GM23338 (cell line): ENCODE data around the gene ZBTB40. TPM values are rescaled to one million over a fixed set of nuclear protein-coding genes. Genes with fewer than 3 reads are reported as not detected.
A peak's percentile ranks its signal among the peaks of the same experiment; 100 is the strongest.

Source experiments
- ATAC-seq: fragments of 200-7000 bp; cut with Tn5 transposase; 3 replicates; pipeline ENCODE4 v1.9.1; 2020
- DNase-seq: peaks from one replicate; pipeline ENCODE4 v3.0.0-alpha.2; 2015; ENCODE audit warnings: low spot score
- H2AFZ ChIP-seq: fragments of 200-600 bp; sonication (generic); 2 replicates; pipeline ENCODE4 v1.8.0; 2016; ENCODE audit warnings: antibody characterized with exemption, mild to moderate bottlenecking, moderate library complexity
- H3F3A ChIP-seq: fragments of 200-600 bp; sonication (generic); replicated peaks from 2 replicates; pipeline ENCODE4 v1.8.0; 2017; ENCODE audit warnings: antibody characterized with exemption, mixed run types, low read depth
- H3K27ac ChIP-seq: fragments of 200-600 bp; sonication (generic); 2 replicates; pipeline ENCODE4 v1.6.1; 2016; ENCODE audit warnings: low read depth
- H3K27me3 ChIP-seq: fragments of 200-600 bp; sonication (generic); 2 replicates; pipeline ENCODE4 v1.8.0; 2016; ENCODE audit warnings: mild to moderate bottlenecking, mixed run types, moderate library complexity; ENCODE audit not compliant: insufficient read depth
- H3K36me3 ChIP-seq: fragments of 200-600 bp; sonication (generic); 2 replicates; pipeline ENCODE4 v1.8.0; 2016; ENCODE audit warnings: mild to moderate bottlenecking; ENCODE audit not compliant: insufficient read depth
- H3K4me1 ChIP-seq: fragments of 200-600 bp; sonication (generic); 2 replicates; pipeline ENCODE4 v1.8.0; 2016; ENCODE audit warnings: mild to moderate bottlenecking, moderate library complexity; ENCODE audit not compliant: insufficient read depth
- H3K4me2 ChIP-seq: fragments of 200-600 bp; sonication (generic); 2 replicates; pipeline ENCODE4 v1.7.1; 2017; ENCODE audit warnings: mixed run types
- H3K4me3 ChIP-seq: fragments of 200-600 bp; sonication (generic); 2 replicates; pipeline ENCODE4 v1.6.1; 2016; ENCODE audit warnings: mixed run types
- H3K79me2 ChIP-seq: fragments of 200-600 bp; sonication (generic); replicated peaks from 2 replicates; pipeline ENCODE4 v1.8.0; 2017; ENCODE audit warnings: mild to moderate bottlenecking; ENCODE audit not compliant: insufficient read depth
- H3K9me2 ChIP-seq: fragments of 200-600 bp; sonication (generic); 2 replicates; pipeline ENCODE4 v1.8.0; 2017; ENCODE audit not compliant: insufficient read depth
- H4K20me1 ChIP-seq: fragments of 200-600 bp; sonication (generic); replicated peaks from 2 replicates; pipeline ENCODE4 v1.8.0; 2017; ENCODE audit warnings: mild to moderate bottlenecking; ENCODE audit not compliant: insufficient read depth
- H3K27ac Mint-ChIP-seq: 2 replicates; pipeline ENCODE4 v1.8.0; 2020; ENCODE audit warnings: inconsistent platforms, mild to moderate bottlenecking, moderate library complexity, mixed read lengths
- H3K27me3 Mint-ChIP-seq: 3 replicates; pipeline ENCODE4 v1.8.0; 2022; ENCODE audit warnings: low read depth, mild to moderate bottlenecking, moderate library complexity, mixed read lengths, inconsistent platforms; ENCODE audit not compliant: insufficient read depth, poor library complexity
- H3K36me3 Mint-ChIP-seq: 3 replicates; pipeline ENCODE4 v1.8.0; 2021; ENCODE audit warnings: low read depth, mild to moderate bottlenecking, inconsistent platforms, moderate library complexity, mixed read lengths
- H3K4me1 Mint-ChIP-seq: 3 replicates; pipeline ENCODE4 v1.8.0; 2020; ENCODE audit warnings: mild to moderate bottlenecking, inconsistent platforms, mixed read lengths
- H3K4me3 Mint-ChIP-seq: 3 replicates; pipeline ENCODE4 v1.8.0; 2021; ENCODE audit warnings: moderate library complexity, mild to moderate bottlenecking, inconsistent platforms, mixed read lengths
- H3K9me3 Mint-ChIP-seq: 3 replicates; pipeline ENCODE4 v1.8.0; 2020; ENCODE audit warnings: moderate library complexity, mild to moderate bottlenecking, inconsistent platforms, mixed read lengths
- ETS1 ChIP-seq: IDR thresholded peaks from 2 replicates; pipeline ENCODE4 v1.6.1; 2016; ENCODE audit warnings: antibody characterized with exemption
- EZH2 ChIP-seq: fragments of 200-600 bp; sonication (generic); IDR thresholded peaks from one replicate; pipeline ENCODE4 v1.8.0; 2017; ENCODE audit warnings: antibody characterized with exemption, mild to moderate bottlenecking, low read depth; ENCODE audit not compliant: unreplicated experiment
- EZH2phosphoT487 ChIP-seq: fragments of 200-600 bp; sonication (generic); IDR thresholded peaks from one replicate; pipeline ENCODE4 v1.8.1; 2018; ENCODE audit warnings: antibody characterized with exemption; ENCODE audit not compliant: unreplicated experiment
- JUNB ChIP-seq: IDR thresholded peaks from one replicate; pipeline ENCODE4 v1.6.1; 2016; ENCODE audit warnings: antibody characterized with exemption; ENCODE audit not compliant: unreplicated experiment
- POLR2AphosphoS5 ChIP-seq: IDR thresholded peaks from 2 replicates; pipeline ENCODE4 v1.6.1; 2016; ENCODE audit warnings: antibody characterized with exemption, low read depth
- STAT1 ChIP-seq: IDR thresholded peaks from one replicate; pipeline ENCODE4 v1.6.1; 2016; ENCODE audit warnings: antibody characterized with exemption; ENCODE audit not compliant: unreplicated experiment
- ZNF114 ChIP-seq: fragments of 250-450 bp; sonication (Bioruptor Pico); IDR thresholded peaks from 2 replicates; pipeline ENCODE4 v1.5.0; 2020; ENCODE audit warnings: mild to moderate bottlenecking, moderate library complexity
- ZNF331 ChIP-seq: fragments of 250-450 bp; sonication (Bioruptor Pico); IDR thresholded peaks from 2 replicates; pipeline ENCODE4 v1.5.0; 2020; ENCODE audit warnings: low read depth, mild to moderate bottlenecking, moderate library complexity
- polyA plus RNA-seq: library from polyadenylated mRNA; unstranded; fragments of >200 nt; fragmentation: Nextera tagmentation; extraction: Ambion mirVana; gene quantifications from 2 replicates; pipeline ENCODE4 v1.2.1, GENCODE V29; 2016
- total RNA-seq: library from RNA; depleted of rRNA; stranded (reverse); fragments of >200 nt; shearing (Covaris generic); gene quantifications from 2 replicates; pipeline ENCODE4 v1.2.3, GENCODE V29; 2014
- TF ChIP-seq, protein P1 (sequence below): IDR thresholded peaks from one replicate; pipeline ENCODE4 v1.6.1; 2018; ENCODE audit warnings: antibody characterized with exemption; ENCODE audit not compliant: unreplicated experiment
- TF ChIP-seq, protein P2 (sequence below): fragments of 250-450 bp; sonication (Bioruptor Pico); IDR thresholded peaks from 2 replicates; pipeline ENCODE4 v1.5.0; 2020; ENCODE audit warnings: mild to moderate bottlenecking, moderate library complexity

The ZBTB40 gene
- total and polyA plus RNA-seq, 2 experiments from 2014 or later: 3.1 to 22.7 TPM

DNA sequence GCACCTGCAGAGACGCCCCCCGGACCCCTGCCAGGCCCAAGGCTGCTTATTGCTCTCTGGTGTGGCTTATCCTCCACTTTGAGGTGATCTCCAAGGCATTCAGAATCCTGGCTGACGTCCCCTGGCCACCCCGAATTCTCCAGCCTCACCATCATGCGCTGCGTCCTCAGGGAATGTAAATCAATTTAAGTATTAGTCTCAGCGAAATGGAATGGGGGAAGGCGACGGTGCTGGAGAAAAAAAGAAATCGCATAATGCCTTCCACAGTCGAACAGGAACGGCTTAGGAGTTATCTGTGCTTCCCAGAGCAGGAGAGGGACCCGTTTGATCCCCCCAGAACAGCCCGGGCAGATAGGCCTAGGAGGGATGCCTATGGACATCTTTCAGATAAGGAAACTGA is 114.5 kb downstream of the ZBTB40 start (continued):
- TF ChIP-seq, protein P1, sequence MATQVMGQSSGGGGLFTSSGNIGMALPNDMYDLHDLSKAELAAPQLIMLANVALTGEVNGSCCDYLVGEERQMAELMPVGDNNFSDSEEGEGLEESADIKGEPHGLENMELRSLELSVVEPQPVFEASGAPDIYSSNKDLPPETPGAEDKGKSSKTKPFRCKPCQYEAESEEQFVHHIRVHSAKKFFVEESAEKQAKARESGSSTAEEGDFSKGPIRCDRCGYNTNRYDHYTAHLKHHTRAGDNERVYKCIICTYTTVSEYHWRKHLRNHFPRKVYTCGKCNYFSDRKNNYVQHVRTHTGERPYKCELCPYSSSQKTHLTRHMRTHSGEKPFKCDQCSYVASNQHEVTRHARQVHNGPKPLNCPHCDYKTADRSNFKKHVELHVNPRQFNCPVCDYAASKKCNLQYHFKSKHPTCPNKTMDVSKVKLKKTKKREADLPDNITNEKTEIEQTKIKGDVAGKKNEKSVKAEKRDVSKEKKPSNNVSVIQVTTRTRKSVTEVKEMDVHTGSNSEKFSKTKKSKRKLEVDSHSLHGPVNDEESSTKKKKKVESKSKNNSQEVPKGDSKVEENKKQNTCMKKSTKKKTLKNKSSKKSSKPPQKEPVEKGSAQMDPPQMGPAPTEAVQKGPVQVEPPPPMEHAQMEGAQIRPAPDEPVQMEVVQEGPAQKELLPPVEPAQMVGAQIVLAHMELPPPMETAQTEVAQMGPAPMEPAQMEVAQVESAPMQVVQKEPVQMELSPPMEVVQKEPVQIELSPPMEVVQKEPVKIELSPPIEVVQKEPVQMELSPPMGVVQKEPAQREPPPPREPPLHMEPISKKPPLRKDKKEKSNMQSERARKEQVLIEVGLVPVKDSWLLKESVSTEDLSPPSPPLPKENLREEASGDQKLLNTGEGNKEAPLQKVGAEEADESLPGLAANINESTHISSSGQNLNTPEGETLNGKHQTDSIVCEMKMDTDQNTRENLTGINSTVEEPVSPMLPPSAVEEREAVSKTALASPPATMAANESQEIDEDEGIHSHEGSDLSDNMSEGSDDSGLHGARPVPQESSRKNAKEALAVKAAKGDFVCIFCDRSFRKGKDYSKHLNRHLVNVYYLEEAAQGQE: no peak
- TF ChIP-seq EZH2phosphoT487: no peak
- no peak for TF ChIP-seq STAT1
- TF ChIP-seq, protein P2, sequence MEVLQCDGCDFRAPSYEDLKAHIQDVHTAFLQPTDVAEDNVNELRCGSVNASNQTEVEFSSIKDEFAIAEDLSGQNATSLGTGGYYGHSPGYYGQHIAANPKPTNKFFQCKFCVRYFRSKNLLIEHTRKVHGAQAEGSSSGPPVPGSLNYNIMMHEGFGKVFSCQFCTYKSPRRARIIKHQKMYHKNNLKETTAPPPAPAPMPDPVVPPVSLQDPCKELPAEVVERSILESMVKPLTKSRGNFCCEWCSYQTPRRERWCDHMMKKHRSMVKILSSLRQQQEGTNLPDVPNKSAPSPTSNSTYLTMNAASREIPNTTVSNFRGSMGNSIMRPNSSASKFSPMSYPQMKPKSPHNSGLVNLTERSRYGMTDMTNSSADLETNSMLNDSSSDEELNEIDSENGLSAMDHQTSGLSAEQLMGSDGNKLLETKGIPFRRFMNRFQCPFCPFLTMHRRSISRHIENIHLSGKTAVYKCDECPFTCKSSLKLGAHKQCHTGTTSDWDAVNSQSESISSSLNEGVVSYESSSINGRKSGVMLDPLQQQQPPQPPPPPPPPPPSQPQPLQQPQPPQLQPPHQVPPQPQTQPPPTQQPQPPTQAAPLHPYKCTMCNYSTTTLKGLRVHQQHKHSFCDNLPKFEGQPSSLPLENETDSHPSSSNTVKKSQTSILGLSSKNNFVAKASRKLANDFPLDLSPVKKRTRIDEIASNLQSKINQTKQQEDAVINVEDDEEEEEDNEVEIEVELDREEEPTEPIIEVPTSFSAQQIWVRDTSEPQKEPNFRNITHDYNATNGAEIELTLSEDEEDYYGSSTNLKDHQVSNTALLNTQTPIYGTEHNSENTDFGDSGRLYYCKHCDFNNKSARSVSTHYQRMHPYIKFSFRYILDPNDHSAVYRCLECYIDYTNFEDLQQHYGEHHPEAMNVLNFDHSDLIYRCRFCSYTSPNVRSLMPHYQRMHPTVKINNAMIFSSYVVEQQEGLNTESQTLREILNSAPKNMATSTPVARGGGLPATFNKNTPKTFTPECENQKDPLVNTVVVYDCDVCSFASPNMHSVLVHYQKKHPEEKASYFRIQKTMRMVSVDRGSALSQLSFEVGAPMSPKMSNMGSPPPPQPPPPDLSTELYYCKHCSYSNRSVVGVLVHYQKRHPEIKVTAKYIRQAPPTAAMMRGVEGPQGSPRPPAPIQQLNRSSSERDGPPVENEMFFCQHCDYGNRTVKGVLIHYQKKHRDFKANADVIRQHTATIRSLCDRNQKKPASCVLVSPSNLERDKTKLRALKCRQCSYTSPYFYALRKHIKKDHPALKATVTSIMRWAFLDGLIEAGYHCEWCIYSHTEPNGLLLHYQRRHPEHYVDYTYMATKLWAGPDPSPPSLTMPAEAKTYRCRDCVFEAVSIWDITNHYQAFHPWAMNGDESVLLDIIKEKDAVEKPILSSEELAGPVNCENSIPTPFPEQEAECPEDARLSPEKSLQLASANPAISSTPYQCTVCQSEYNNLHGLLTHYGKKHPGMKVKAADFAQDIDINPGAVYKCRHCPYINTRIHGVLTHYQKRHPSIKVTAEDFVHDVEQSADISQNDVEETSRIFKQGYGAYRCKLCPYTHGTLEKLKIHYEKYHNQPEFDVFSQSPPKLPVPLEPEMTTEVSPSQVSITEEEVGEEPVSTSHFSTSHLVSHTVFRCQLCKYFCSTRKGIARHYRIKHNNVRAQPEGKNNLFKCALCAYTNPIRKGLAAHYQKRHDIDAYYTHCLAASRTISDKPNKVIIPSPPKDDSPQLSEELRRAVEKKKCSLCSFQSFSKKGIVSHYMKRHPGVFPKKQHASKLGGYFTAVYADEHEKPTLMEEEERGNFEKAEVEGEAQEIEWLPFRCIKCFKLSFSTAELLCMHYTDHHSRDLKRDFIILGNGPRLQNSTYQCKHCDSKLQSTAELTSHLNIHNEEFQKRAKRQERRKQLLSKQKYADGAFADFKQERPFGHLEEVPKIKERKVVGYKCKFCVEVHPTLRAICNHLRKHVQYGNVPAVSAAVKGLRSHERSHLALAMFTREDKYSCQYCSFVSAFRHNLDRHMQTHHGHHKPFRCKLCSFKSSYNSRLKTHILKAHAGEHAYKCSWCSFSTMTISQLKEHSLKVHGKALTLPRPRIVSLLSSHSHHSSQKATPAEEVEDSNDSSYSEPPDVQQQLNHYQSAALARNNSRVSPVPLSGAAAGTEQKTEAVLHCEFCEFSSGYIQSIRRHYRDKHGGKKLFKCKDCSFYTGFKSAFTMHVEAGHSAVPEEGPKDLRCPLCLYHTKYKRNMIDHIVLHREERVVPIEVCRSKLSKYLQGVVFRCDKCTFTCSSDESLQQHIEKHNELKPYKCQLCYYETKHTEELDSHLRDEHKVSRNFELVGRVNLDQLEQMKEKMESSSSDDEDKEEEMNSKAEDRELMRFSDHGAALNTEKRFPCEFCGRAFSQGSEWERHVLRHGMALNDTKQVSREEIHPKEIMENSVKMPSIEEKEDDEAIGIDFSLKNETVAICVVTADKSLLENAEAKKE (CRISPR knock-in tag): no peak

DNA sequence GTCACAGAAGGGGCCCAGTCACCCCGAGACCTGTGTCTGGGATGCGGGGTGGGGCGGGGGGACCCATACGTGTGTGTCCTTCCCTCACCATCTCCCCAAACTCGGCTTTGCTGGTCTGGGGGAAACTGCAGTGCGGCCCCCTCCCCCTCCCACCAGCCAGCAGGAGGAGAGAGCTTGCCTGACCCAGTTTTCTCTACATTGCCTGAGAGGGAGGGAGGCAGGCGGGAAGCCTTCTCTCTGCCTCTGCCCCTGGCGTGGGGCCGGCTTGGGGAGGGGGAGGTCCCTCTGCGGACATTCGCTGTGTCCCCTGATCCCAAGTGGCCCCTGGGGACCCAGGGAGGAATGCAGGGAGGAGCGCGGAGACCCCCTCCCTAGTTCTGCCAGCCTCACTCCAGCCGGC is 115.5 kb downstream of the ZBTB40 start:
- Histone ChIP-seq H2AFZ (no peak overlapping the region), H3K36me3 (no peaks in the 10 kb centered on the region), H3K27me3 (peaks cover 24% of the 10 kb centered on the region), H3K4me3 (no peak overlapping the region), H3K4me2 (no peak overlapping the region), H4K20me1 (no peaks in the 10 kb centered on the region), H3K79me2 (no peaks in the 10 kb centered on the region), H3F3A (no peaks in the 10 kb centered on the region), H3K27ac (no peak overlapping the region), H3K9me2 (no peaks in the 10 kb centered on the region), H3K4me1 (peaks cover 3% of the 10 kb centered on the region; the same call in 1 of the 2 replicates)
- DNase-seq (no peak), ATAC-seq (peak; percentile 19)
- Mint-ChIP-seq H3K36me3 (no peaks in the 10 kb centered on the region), H3K27ac (no peak overlapping the region), H3K9me3 (no peaks in the 10 kb centered on the region), H3K4me3 (no peak overlapping the region), H3K4me1 (peaks cover 18% of the 10 kb centered on the region), H3K27me3 (peaks cover 27% of the 10 kb centered on the region)
- TF ChIP-seq ZNF331 (CRISPR knock-in tag): no peak
- TF ChIP-seq JUNB: no peak
- TF ChIP-seq, protein P1: no peak
- no peak for TF ChIP-seq ETS1
- TF ChIP-seq EZH2phosphoT487: no peak
- TF ChIP-seq EZH2: no peak
- no peak for TF ChIP-seq POLR2AphosphoS5
- no peak for TF ChIP-seq ZNF114 (CRISPR knock-in tag)
